Mucosa of descending colon (tissue), 3 donors: ENCODE measurements around the gene KLHL6. TPM values are rescaled to one million over a fixed set of nuclear protein-coding genes. Genes with fewer than 3 reads are reported as not detected.
"Not testable (repeated sequence)": the region's sequence is repeated elsewhere in the genome, so short reads cannot be mapped to it uniquely, and the experiment has no call there.

Experiments used
- ATAC-seq: fragments of 200-7000 bp; cut with Tn5 transposase; one replicate; pipeline ENCODE4 v1.9.1; 2020; ENCODE audit warnings: mild to moderate bottlenecking, moderate library complexity
- DNase-seq, 3 donors: peaks; one replicate each; pipeline ENCODE4 v3.0.0-alpha.2; 2020
- H3K36me3 ChIP-seq: fragments of 200-600 bp; one replicate; pipeline ENCODE4 v1.8.0; 2021; ENCODE audit warnings: low read depth, mild to moderate bottlenecking
- H3K4me1 ChIP-seq: fragments of 200-600 bp; one replicate; pipeline ENCODE4 v1.8.0; 2021; ENCODE audit warnings: low read depth, mild to moderate bottlenecking
- H3K4me3 ChIP-seq: fragments of 200-600 bp; one replicate; pipeline ENCODE4 v1.8.0; 2021; ENCODE audit warnings: mild to moderate bottlenecking
- H3K9me3 ChIP-seq: fragments of 200-600 bp; one replicate; pipeline ENCODE4 v1.8.0; 2021; ENCODE audit warnings: mild to moderate bottlenecking
- CTCF ChIP-seq: fragments of 200-600 bp; IDR thresholded peaks from one replicate; pipeline ENCODE4 v1.8.0; 2022; ENCODE audit warnings: antibody characterized with exemption, mild to moderate bottlenecking
- intact Hi-C, 2 donors: fragments of 100-400 bp; cut with DNase I in 1 of 2; cut with micrococcal nuclease in 1 of 2; formaldehyde crosslinking; loops; one replicate each; pipeline versions ENCODE4 v1.11.0 to v1.11.1; 2022; cut with DNase I, micrococcal nuclease
- total RNA-seq, 3 donors: library from RNA; stranded (reverse); fragmentation: NEBNext Ultra II Directional in 2 of 3; extraction: Animal tissue kit (Norgen Biotek cat#: 25700) in 2 of 3; gene quantifications; one replicate each; pipeline versions ENCODE4 v1.2.1 to v1.2.4, GENCODE V29; 2021 to 2023
- donor health status: DM: no; HTN: no; CAD: no; lungs with moderate emphysema.
- donor health status: DM: no; HTN: no; CAD: no.
- donor health status: DM: no; HTN: yes; CAD: no.

KLHL6 gene
- total RNA-seq, 3 donors from 2014 or later: 1.9 to 3.0 (median 1.9) TPM

GRCh38 chr3:183442994-183443393 is 112.5 kb downstream of the KLHL6 start:
- H3K9me3 ChIP-seq: peaks cover 14% of the 10 kb centered on the region
- intact Hi-C loops: no loop called here
- H3K36me3 ChIP-seq: no peaks in the 10 kb centered on the region
- ATAC-seq (no peak), DNase-seq (no peak)
- no peak for TF ChIP-seq CTCF
- H3K4me1 ChIP-seq: peaks cover under 1% of the 10 kb centered on the region
- H3K4me3 ChIP-seq: no peak overlapping the region

GRCh38 chr3:183440521-183440920 is 115.0 kb downstream of the KLHL6 start:
- H3K4me1 ChIP-seq, H3K4me3 ChIP-seq, ATAC-seq, intact Hi-C loops, DNase-seq, H3K36me3 ChIP-seq: not testable (repeated sequence)
- H3K9me3 ChIP-seq: peaks cover 14% of the 10 kb centered on the region

DNA sequence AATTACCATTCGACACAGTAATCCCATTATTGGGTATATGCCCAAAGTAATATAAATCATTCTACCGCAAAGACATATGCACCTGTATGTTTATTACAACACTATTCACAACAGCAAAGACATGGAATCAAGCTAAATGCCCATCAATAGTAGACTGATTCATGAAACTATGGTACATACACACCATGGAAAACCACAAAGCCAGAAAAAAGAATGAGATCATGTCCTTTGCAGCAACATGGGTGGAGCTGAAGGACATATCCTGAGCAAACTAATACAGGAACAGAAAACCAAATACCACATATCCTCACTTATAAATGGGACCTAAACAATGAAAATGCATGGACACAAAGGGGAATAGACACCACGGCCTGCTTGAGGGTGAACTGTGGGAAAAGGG is 116.0 kb downstream of the KLHL6 start:
- H3K4me3 ChIP-seq: no peak overlapping the region
- H3K9me3 ChIP-seq: peaks cover 14% of the 10 kb centered on the region
- TF ChIP-seq CTCF: no peak
- no peaks in the 10 kb centered on the region for H3K36me3 ChIP-seq
- intact Hi-C loops: no loop called here
- DNase-seq (no peak), ATAC-seq (no peak)
- no peaks in the 10 kb centered on the region for H3K4me1 ChIP-seq

GRCh38 chr3:183438735-183439134 is 116.8 kb downstream of the KLHL6 start:
- peak in 2 of 3 donors; percentile 51 to 54 for DNase-seq
- peaks cover 8% of the 10 kb centered on the region for H3K9me3 ChIP-seq
- no peak for TF ChIP-seq CTCF
- H3K36me3 ChIP-seq: no peaks in the 10 kb centered on the region
- H3K4me3 ChIP-seq: no peak overlapping the region
- ATAC-seq: peak; percentile 78
- no peaks in the 10 kb centered on the region for H3K4me1 ChIP-seq
- intact Hi-C loops: no loop called here

DNA sequence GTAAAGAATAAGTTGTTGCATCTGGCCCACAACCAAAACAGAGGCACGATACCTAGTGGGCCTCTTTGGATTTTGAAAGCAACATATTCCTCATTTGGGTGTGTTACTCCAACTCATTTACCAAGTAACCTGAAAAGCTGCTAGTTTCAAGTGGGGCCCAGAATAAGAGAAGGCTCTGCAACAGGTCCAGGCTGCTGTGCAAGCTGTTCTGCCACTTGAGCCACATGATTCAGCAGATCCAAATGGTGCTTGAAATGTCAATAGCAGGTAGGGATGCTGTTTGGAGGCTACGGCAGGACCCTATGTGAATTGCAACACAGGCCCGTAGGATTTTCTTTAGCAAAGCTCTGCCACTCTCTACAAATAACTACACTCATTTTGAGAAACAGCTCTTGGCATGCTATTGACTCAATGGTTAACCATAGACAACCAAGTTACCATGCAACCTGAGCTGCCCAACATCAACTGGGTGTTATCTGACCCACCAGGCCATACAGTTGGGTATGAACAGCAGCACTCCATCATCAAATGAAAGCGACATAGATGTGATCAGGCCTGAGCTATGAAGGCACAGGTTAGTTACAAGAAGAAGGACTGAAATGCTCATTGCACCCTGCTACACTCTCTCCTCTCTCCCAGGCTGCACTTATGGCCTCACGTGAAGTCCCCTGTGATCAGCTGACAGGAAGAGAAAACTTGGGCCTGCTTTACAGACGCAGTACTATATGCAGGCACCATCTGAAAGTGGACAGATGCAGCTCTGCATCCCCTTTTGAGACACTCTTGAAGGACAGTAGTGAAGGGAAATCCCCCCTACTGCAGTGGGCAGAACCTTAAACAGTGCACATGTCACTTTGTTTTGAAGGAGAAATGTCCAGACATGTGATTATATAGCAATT is 117.6 kb downstream of the KLHL6 start:
- ATAC-seq (no peak), DNase-seq (no peak)
- no peak for TF ChIP-seq CTCF
- H3K36me3 ChIP-seq: no peaks in the 10 kb centered on the region
- no peak overlapping the region for H3K4me3 ChIP-seq
- no peaks in the 10 kb centered on the region for H3K4me1 ChIP-seq
- H3K9me3 ChIP-seq: peaks cover under 1% of the 10 kb centered on the region
- intact Hi-C loops: no loop called here

Other genes with a start within 250 kb of the KLHL6 start
- 1 to 10 TPM in 2 of 3 donors, under 1 TPM in 1; 0.84 to 2.7 (median 1.1) TPM for gene MCF2L2, start 127.1 kb downstream of the KLHL6 start, total RNA-seq
- gene KLHL24, start 79.9 kb upstream of the KLHL6 start, total RNA-seq: 10 to 100 TPM; 45.3 to 99.2 (median 69.9) TPM
- gene YEATS2, start 142.1 kb upstream of the KLHL6 start, total RNA-seq: 10 to 100 TPM; 15.6 to 19.3 (median 16.1) TPM